Right ventricle myocardium inferior (tissue), 1 donor: ENCODE measurements around the gene SHMT2. TPM values are rescaled to one million over a fixed set of nuclear protein-coding genes. Genes with fewer than 3 reads are reported as not detected.
A peak's percentile ranks its signal among the peaks of the same experiment; 100 is the strongest.

Experiments used
- ATAC-seq: fragments of 200-7000 bp; cut with Tn5 transposase; one replicate; pipeline ENCODE4 v1.9.1; 2020; ENCODE audit warnings: mild to moderate bottlenecking, moderate library complexity
- DNase-seq: peaks from one replicate; pipeline ENCODE4 v3.0.0; 2021; ENCODE audit errors: missing footprints
- intact Hi-C: fragments of 100-400 bp; cut with DNase I; formaldehyde crosslinking; loops from one replicate; pipeline ENCODE4 v1.11.0; 2022
- total RNA-seq: library from RNA; stranded (reverse); fragmentation: NEBNext Ultra II Directional; extraction: Animal tissue kit (Norgen Biotek cat#: 25700); gene quantifications from one replicate; pipeline ENCODE4 v1.2.1, GENCODE V29; 2021
- donor health status: DM: no; HTN: yes; CAD: no; lungs with severe emphysema.

The SHMT2 gene
- total RNA-seq, 1 donor from 2014 or later = 32.8 TPM

DNA sequence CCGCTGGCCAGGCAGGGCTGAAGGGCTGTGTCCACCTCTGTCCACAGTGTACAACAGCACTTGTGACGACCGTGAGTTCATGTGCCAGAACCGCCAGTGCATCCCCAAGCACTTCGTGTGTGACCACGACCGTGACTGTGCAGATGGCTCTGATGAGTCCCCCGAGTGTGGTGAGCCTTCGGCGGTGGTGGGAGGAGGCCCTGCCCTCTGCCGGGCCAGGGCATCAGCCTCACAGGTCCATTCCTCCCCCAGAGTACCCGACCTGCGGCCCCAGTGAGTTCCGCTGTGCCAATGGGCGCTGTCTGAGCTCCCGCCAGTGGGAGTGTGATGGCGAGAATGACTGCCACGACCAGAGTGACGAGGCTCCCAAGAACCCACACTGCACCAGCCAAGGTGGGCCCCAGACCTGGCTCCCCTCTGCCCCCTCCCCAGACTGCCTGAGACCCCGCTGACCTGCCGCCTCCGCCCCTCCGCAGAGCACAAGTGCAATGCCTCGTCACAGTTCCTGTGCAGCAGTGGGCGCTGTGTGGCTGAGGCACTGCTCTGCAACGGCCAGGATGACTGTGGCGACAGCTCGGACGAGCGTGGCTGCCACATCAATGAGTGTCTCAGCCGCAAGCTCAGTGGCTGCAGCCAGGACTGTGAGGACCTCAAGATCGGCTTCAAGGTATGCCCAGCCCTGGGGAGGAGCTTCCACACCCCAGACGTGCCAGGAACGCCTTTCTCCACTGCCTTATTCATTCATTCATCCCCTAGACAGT is 33.7 kb upstream of the SHMT2 start:
- intact Hi-C loops = no loop called here
- ATAC-seq = no peak

DNA sequence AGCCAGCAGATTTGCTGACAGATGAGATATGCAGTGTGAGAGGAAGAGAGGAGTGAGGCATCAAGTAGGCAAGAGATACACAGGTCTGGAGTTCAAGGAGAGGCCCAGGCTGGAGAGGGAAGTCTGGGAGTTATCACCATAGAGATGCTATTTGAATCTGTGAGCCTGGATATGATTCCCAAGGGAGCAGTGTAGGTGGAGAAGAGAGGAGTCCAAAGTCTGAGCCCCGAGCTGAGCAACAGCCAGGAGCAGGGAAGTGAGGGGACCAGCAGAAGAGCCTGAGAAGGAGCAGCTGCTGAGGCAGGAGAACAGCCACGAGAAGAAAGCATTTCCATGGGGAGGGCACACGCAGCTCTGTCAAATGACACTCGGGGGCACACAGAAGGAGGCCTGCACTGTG is 33.1 kb upstream of the SHMT2 start:
- DNase-seq (no peak), ATAC-seq (no peak)
- intact Hi-C loops = no loop called here

More for the DNA sequence above, 33.7 kb upstream of the SHMT2 start:
- no peak for DNase-seq

DNA sequence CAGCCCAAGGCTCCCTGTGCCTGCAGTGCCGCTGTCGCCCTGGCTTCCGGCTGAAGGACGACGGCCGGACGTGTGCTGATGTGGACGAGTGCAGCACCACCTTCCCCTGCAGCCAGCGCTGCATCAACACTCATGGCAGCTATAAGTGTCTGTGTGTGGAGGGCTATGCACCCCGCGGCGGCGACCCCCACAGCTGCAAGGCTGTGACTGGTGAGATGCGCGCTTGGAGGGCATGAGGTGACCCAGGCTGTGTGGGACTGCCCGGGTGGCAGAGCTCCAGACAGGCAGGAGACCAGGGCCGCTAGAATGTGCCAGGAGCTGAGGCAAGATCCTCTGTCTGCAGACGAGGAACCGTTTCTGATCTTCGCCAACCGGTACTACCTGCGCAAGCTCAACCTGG is 32.6 kb upstream of the SHMT2 start:
- DNase-seq = no peak
- intact Hi-C loops = no loop called here
- ATAC-seq = no peak

DNA sequence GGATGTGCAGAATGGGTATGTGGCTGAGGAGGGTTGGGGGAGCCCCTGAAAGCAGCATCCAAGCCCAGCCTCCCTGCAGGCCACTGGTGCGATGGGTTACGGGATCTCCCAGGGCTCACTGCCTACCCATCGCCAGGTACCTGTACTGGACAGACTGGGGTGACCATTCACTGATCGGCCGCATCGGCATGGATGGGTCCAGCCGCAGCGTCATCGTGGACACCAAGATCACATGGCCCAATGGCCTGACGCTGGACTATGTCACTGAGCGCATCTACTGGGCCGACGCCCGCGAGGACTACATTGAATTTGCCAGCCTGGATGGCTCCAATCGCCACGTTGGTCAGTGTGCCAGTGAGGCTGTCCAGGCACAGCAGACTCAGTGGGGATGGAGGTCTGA is 31.2 kb upstream of the SHMT2 start:
- ATAC-seq (no peak), DNase-seq (no peak)
- intact Hi-C loops = no loop called here

DNA sequence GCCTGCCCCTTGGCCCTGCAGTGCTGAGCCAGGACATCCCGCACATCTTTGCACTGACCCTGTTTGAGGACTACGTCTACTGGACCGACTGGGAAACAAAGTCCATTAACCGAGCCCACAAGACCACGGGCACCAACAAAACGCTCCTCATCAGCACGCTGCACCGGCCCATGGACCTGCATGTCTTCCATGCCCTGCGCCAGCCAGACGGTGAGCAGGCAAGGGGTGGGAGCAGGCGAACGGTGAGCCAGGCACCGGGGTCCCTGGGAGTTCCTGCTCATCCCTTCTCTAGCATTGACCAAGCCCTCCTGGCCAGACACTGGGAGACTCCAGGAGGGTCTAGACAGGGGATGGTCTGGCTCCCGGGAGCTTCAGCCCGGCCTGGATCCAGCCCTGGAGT is 30.3 kb upstream of the SHMT2 start:
- ATAC-seq = no peak
- intact Hi-C loops = no loop called here
- no peak for DNase-seq

DNA sequence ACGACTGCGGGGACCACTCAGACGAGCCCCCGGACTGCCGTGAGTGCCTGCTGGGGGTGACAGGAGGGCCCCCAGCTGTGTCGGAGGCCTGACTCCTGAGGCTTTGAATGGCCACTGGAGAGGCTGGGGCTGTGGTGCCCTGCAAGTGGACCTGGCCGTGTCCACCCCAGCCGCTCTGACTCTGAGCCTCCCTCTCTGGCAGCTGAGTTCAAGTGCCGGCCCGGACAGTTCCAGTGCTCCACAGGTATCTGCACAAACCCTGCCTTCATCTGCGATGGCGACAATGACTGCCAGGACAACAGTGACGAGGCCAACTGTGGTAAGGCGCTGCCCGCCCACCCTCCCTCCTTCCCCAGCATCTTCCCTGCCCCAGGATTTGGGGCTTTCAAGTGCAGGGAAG is 29.0 kb upstream of the SHMT2 start:
- ATAC-seq (no peak), DNase-seq (no peak)
- intact Hi-C loops = no loop called here

DNA sequence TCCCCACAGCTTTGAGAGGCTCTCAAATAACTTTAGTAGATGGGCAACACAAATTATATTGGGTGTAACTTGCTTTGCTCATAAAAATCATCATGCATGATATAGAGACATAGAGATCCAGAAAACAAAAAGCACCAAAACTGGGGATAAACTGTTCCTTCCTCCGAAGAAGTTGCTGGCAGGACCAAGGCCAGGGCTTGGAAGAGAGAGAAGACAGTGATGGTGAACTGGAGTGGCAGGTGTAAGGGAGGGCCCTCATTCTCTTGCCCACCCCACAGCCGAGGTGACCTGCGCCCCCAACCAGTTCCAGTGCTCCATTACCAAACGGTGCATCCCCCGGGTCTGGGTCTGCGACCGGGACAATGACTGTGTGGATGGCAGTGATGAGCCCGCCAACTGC is 28.3 kb upstream of the SHMT2 start:
- intact Hi-C loops = no loop called here
- DNase-seq = no peak
- no peak for ATAC-seq

DNA sequence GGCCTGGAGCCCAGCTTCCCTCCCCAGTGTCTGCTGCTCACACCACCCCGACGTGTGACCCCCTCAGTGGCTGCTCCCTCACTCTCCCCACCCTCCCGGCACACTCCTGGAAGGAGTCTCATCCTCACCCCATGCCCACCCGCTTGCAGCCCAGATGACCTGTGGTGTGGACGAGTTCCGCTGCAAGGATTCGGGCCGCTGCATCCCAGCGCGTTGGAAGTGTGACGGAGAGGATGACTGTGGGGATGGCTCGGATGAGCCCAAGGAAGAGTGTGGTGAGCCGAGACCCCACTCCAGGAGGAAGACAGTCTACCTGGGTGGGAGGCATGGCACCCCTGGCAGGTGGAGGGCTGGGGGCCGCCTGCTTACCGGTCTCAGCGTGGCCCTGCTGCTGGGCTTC is 27.9 kb upstream of the SHMT2 start:
- intact Hi-C loops = no loop called here
- ATAC-seq (no peak), DNase-seq (no peak)

DNA sequence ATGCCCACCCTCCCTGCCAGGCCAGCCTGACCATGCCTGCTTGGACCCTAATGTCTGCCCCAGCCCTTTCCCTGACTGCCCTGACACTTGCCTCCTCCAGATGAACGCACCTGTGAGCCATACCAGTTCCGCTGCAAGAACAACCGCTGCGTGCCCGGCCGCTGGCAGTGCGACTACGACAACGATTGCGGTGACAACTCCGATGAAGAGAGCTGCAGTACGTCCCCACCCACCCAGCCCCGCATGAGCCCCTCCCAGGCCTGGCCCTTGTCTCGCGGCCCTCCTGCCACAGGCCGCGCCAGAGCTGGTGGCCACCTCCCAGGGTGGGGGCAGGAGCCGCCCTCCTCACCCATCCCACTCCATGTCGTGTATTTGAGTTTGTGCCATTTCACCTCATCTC is 27.2 kb upstream of the SHMT2 start:
- intact Hi-C loops = no loop called here
- ATAC-seq (no peak), DNase-seq (no peak)

DNA sequence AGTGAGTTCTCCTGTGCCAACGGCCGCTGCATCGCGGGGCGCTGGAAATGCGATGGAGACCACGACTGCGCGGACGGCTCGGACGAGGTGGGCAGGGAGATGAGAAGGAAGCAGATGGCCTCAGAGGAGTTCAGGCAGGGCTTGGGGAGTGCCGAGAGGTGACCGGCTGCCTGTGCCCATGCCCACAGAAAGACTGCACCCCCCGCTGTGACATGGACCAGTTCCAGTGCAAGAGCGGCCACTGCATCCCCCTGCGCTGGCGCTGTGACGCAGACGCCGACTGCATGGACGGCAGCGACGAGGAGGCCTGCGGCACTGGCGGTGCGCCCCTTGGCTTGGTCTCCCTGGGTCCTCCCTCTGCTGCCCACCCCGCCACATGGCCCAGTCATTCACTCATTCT is 26.3 kb upstream of the SHMT2 start:
- ATAC-seq (no peak), DNase-seq (no peak)
- intact Hi-C loops = no loop called here

DNA sequence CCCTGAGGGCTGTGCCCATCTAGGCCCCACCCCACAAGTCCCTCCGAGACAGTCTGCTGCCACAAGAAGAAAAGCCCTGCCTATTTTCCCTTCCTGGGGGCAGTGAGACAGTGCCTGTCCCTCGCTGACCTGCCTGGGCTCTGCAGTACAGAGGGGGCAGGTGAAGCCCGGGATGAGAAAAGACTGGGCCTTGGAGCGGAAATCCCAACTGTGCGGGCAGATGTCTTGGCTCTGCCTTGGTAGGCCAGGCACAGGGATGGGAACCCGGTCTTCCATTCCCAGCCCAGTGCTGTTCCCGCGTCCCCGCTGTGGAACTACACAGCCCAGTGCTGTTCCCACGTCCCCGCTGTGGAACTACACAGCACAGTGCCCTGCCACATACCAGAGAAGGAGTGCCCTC is 25.7 kb upstream of the SHMT2 start:
- DNase-seq (no peak), ATAC-seq (no peak)
- intact Hi-C loops = no loop called here

DNA sequence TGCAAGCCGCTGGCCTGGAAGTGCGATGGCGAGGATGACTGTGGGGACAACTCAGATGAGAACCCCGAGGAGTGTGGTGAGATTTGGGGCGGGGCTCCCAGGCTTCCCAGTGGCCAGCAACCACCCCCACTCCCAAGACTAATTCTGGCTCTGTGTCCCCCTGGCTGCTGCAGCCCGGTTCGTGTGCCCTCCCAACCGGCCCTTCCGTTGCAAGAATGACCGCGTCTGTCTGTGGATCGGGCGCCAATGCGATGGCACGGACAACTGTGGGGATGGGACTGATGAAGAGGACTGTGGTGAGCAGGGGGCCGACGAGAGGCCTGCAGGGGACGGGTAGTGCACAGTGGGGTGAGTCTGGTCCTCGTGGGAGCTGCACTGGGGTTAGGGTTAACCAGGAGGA is 25.1 kb upstream of the SHMT2 start:
- intact Hi-C loops = no loop called here
- no peak for ATAC-seq
- DNase-seq = no peak

DNA sequence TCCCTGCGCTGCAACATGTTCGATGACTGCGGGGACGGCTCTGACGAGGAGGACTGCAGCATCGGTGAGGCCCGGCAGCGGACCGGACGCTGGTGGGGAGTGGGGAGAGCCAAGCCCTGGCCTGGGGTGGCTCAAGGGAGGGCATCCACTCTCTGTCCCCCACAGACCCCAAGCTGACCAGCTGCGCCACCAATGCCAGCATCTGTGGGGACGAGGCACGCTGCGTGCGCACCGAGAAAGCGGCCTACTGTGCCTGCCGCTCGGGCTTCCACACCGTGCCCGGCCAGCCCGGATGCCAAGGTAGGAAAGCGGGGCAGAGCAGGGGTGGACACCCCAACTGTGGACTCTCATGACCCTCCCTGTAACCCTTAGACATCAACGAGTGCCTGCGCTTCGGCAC is 24.3 kb upstream of the SHMT2 start:
- no peak for ATAC-seq
- intact Hi-C loops = no loop called here
- no peak for DNase-seq

DNA sequence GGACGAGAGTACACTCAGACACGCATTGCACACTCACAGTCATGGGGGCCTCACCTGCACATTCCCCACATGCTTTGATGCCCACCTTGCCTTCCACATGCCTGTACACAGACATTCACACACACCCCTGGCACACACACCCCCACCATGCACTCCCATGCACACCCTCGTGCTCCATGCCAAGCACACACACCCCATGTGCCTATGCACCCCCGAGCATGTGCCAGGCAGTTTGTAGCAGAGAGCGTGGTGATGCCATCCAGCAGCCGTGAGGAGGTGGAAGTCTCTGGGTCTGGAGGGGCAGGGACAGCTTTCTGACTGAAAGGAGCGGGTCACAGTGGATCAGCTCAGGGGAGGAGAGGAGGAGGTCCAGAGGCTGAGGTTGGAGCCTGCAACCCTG is 23.6 kb upstream of the SHMT2 start:
- no peak for DNase-seq
- no peak for ATAC-seq
- intact Hi-C loops = no loop called here

DNA sequence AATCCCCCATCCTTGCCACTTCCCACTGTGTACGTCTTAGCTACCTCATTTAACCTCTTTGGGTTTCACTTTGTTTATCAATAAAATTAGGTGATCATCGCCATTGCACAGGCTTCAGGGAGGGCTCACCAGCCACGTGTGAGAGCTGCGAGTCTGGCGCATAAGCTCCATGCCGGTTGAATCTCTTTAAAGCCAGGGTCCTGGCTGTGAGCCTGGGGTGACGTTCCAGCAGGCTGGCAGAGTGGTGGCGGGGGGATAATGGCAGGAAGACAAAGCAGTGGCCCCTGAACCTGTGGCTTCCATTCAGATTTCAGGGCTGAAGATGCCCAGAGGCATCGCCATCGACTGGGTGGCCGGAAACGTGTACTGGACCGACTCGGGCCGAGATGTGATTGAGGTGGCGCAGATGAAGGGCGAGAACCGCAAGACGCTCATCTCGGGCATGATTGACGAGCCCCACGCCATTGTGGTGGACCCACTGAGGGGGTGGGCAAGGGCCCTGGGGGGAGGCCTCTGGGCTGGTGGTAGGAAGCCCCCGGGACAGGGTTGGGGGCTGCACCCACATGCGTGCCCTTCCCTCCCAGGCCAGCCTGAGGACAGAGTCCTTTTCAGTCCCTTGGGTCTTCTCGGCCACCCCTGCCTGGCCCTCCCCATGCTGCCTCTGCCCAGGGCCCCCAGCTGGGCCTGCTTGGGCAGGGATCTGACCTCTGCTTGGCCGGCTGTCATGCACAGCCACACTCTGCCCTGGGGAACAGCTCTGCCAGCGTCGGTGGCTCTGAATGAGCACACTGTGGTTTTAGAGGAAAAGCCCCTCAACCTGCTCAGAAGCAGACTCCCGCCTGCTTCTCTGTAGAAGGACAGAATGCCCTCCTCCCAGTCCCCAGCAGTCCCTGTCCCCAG is 21.5 kb upstream of the SHMT2 start:
- DNase-seq (no peak), ATAC-seq (no peak)
- intact Hi-C loops = no loop called here

DNA sequence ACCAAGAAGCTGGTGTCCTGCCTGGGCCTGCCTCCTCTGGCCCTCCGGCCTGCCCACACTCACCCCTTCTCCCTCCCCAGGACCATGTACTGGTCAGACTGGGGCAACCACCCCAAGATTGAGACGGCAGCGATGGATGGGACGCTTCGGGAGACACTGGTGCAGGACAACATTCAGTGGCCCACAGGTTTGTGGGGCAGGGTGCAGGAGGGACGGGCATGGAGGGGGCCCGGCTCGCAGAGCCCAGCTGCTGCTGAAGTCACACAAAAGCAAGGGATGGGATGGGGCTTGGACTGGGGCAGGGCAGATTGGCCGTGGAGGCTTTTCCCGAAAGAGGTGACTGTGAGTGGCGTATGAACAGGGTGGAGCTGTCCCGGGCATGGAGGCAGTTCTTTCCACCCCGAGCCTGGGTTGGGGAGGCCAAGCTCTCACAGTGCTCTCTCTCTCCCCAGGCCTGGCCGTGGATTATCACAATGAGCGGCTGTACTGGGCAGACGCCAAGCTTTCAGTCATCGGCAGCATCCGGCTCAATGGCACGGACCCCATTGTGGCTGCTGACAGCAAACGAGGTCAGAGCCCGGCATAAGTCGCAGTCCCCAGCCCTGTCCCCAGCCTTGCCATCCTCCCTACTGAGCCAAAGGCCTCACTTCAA is 20.8 kb upstream of the SHMT2 start:
- intact Hi-C loops = no loop called here
- ATAC-seq = peak; percentile 66
- no peak for DNase-seq

DNA sequence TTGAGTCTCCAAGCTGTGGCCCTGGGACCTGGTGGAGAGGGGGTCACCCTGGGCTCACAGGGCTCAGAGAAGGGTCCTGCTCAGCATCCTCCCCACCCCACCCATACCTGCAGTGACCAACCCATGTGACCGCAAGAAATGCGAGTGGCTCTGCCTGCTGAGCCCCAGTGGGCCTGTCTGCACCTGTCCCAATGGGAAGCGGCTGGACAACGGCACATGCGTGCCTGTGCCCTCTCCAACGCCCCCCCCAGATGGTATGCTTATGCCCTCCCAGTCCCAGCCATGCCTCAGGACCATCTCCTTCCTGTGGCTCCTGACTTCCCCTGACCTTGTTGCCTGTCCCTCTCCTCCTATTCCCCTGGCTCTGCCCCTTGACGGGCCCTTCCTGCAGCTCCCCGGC is 19.6 kb upstream of the SHMT2 start:
- intact Hi-C loops = loop anchor here (5.0 kb wide), 1 partner anchor 242 kb away; no protein-coding TSS in a partner anchor
- no peak for DNase-seq
- ATAC-seq = no peak

DNA sequence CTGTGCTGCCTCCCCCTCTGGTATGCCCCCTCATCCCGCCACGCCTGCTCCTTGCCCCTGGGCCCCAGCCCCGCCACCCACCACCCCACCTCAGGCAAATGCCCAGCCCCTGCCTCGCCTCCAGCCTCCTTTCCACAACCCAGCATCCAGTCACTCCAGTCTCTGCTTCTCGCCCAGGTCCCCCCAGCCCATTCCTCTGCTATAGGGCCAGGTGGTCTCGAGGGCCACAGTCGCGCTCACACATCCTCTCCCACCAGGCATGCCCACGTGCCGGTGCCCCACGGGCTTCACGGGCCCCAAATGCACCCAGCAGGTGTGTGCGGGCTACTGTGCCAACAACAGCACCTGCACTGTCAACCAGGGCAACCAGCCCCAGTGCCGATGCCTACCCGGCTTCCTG is 19.1 kb upstream of the SHMT2 start:
- intact Hi-C loops = loop anchor here (5.0 kb wide), 1 partner anchor 242 kb away; no protein-coding TSS in a partner anchor
- no peak for DNase-seq

DNA sequence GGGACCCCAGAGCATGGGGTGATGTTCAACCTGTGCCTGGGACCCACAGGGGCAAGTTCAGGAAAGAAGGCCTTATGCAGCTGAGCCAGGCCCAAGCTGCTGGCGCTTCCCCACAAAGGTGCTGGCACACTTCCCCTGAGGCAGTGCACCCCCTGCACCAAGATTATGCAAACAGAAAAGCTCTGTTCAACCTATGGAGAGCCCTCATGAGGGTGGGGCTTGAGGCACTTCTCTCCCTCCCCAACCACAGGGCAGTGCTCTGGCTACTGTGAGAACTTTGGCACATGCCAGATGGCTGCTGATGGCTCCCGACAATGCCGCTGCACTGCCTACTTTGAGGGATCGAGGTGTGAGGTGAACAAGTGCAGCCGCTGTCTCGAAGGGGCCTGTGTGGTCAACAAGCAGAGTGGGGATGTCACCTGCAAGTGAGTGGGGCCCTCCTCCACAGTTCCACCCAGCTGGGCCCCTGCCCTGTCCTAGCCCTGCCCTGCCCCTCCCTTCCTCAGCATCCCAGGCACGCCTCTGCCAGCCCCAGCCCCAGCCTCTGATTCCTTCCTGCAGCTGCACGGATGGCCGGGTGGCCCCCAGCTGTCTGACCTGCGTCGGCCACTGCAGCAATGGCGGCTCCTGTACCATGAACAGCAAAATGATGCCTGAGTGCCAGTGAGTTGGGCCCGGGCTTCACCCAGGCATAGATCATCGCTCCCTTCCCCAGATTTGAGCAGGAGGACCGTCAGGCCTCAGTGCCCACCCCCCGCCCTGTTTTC is 18.4 kb upstream of the SHMT2 start:
- ATAC-seq (no peak), DNase-seq (no peak)
- intact Hi-C loops = loop anchor here (5.0 kb wide), 1 partner anchor 241 kb away; no protein-coding TSS in a partner anchor

More for the DNA sequence above, 19.1 kb upstream of the SHMT2 start:
- no peak for ATAC-seq
